Subcutaneous abdominal adipose tissue (tissue), 5 donors: Measurements from ENCODE around the gene WDHD1.

ENCODE experiments used
- H3K27ac ChIP-seq: one replicate; pipeline ENCODE4 v1.7.0; 2013; ENCODE audit warnings: low read depth, mild to moderate bottlenecking, inconsistent platforms, low read length, moderate library complexity
- H3K27me3 ChIP-seq, 5 donors: one replicate each; pipeline ENCODE4 v1.7.0; 2013; ENCODE audit warnings: low read length in 5 of 5, inconsistent platforms in 1 of 5; ENCODE audit not compliant: control insufficient read depth in 5 of 5, insufficient read depth in 4 of 5
- H3K36me3 ChIP-seq, 5 donors: one replicate each; pipeline ENCODE4 v1.7.0; 2013; ENCODE audit warnings: low read length in 5 of 5; ENCODE audit not compliant: control insufficient read depth in 5 of 5, insufficient read depth in 5 of 5
- H3K4me1 ChIP-seq, 5 donors: one replicate each; pipeline ENCODE4 v1.7.0; 2013; ENCODE audit warnings: low read length in 5 of 5, mild to moderate bottlenecking in 3 of 5, moderate library complexity in 1 of 5; ENCODE audit not compliant: control insufficient read depth in 5 of 5, insufficient read depth in 5 of 5
- H3K4me3 ChIP-seq, 5 donors: one replicate each; pipeline ENCODE4 v1.7.0; 2013; ENCODE audit warnings: low read length in 5 of 5, low read depth in 1 of 5
- H3K9ac ChIP-seq, 5 donors: one replicate each; pipeline ENCODE4 v1.7.0; 2013; ENCODE audit warnings: low read length in 5 of 5, mild to moderate bottlenecking in 4 of 5, moderate library complexity in 3 of 5
- H3K9me3 ChIP-seq, 5 donors: one replicate each; pipeline ENCODE4 v1.7.0; 2013; ENCODE audit warnings: low read length in 5 of 5; ENCODE audit not compliant: control insufficient read depth in 5 of 5
- donor health status: healthy.
- donor health status: healthy.
- donor health status: healthy.
- donor health status: healthy.
- donor health status: healthy.

The WDHD1 gene

DNA sequence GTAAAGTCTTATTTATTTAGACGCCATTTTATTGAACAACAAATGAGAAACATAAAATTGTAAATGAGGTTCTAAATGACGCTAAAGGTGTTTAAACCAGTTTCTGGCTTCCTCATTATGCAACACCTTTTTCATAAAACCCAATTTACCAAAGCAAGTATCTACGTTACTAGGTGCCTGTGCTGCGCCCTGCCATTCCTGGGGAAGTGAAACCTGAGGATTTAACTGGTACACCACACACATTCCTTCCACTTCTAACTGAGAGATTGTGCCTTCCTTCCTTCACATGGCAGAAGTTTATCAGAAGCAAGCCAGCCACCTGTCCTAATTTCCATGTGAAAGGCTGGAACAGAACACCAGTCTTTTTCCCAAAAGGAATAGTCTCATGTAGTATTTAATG is 84.0 kb downstream of the WDHD1 start:
- Histone ChIP-seq H3K4me3 (no peak overlapping the region), H3K9ac (no peak overlapping the region), H3K27ac (no peak overlapping the region), H3K4me1 (no peaks in the 10 kb centered on the region), H3K36me3 (no peaks in the 10 kb centered on the region), H3K27me3 (no peaks in the 10 kb centered on the region), H3K9me3 (no peaks in the 10 kb centered on the region)

- Histone ChIP-seq H3K9ac (no peak overlapping the region), H3K27me3 (no peaks in the 10 kb centered on the region), H3K9me3 (no peaks in the 10 kb centered on the region), H3K27ac (no peak overlapping the region), H3K36me3 (no peaks in the 10 kb centered on the region), H3K4me3 (no peak overlapping the region), H3K4me1 (no peaks in the 10 kb centered on the region)
Observed at GRCh38 chr14:54936816-54937215, 90.1 kb downstream of the WDHD1 start.

DNA sequence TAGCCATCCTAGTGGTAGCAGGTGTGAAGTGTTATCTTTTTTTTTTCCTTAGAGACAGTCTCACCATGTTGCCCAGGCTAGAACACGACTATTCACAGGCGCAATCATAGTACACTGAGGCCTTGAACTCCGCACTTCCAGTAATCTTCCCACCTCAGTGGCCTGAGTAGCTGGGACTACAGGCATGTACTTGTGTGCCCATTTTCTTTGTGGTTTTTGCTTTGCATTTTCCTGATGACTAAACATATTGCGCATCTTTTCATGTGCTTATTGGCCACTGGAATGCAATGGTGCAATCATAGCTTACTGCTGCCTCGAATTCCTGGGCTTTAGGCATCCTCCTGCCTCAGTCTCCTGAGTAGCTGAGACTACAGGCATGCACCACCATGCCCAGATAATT is 90.9 kb downstream of the WDHD1 start:
- no peaks in the 10 kb centered on the region for H3K36me3 ChIP-seq
- no peaks in the 10 kb centered on the region for H3K27me3 ChIP-seq
- H3K4me3 ChIP-seq = no peak overlapping the region
- no peak overlapping the region for H3K9ac ChIP-seq
- no peaks in the 10 kb centered on the region for H3K9me3 ChIP-seq
- no peak overlapping the region for H3K27ac ChIP-seq
- H3K4me1 ChIP-seq = no peaks in the 10 kb centered on the region

- no peaks in the 10 kb centered on the region for H3K9me3 ChIP-seq
- H3K4me3 ChIP-seq = no peak overlapping the region
- no peak overlapping the region for H3K27ac ChIP-seq
- no peak overlapping the region for H3K9ac ChIP-seq
- H3K4me1 ChIP-seq = no peaks in the 10 kb centered on the region
- H3K27me3 ChIP-seq = no peaks in the 10 kb centered on the region
- no peaks in the 10 kb centered on the region for H3K36me3 ChIP-seq
Observed at GRCh38 chr14:54935100-54935499, 91.8 kb downstream of the WDHD1 start.

DNA sequence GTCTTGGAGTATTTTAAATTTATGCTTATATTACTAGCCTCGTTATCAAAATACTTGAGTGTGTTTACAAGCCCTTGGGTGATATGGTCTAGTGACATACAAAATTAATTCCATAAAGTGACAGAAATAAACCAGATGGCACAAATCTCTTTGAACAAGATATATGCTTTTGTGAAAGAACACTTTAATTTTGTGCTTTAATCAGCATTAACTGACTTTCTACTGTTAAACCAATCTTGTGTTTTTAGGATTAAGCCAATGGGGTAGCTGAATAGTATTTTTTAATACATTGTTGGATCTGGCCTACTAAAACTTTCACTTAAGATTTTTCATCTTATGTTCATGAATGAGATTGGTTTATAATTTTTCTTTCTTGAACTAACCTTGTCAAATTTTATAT is 93.9 kb downstream of the WDHD1 start:
- no peaks in the 10 kb centered on the region for H3K36me3 ChIP-seq
- H3K4me1 ChIP-seq = no peaks in the 10 kb centered on the region
- H3K27me3 ChIP-seq = no peaks in the 10 kb centered on the region
- H3K27ac ChIP-seq = no peak overlapping the region
- H3K9me3 ChIP-seq = no peaks in the 10 kb centered on the region
- no peak overlapping the region for H3K4me3 ChIP-seq
- no peak overlapping the region for H3K9ac ChIP-seq

- Histone ChIP-seq H3K27ac (no peak overlapping the region), H3K9me3 (no peaks in the 10 kb centered on the region), H3K36me3 (no peaks in the 10 kb centered on the region), H3K4me3 (no peak overlapping the region), H3K4me1 (no peaks in the 10 kb centered on the region), H3K9ac (no peak overlapping the region), H3K27me3 (no peaks in the 10 kb centered on the region)
Observed at GRCh38 chr14:54931598-54932340, 95.1 kb downstream of the WDHD1 start.

GRCh38 chr14:54931101-54931500 is 95.8 kb downstream of the WDHD1 start:
- Histone ChIP-seq H3K4me1 (no peaks in the 10 kb centered on the region), H3K27ac (no peak overlapping the region), H3K4me3 (no peak overlapping the region)

DNA sequence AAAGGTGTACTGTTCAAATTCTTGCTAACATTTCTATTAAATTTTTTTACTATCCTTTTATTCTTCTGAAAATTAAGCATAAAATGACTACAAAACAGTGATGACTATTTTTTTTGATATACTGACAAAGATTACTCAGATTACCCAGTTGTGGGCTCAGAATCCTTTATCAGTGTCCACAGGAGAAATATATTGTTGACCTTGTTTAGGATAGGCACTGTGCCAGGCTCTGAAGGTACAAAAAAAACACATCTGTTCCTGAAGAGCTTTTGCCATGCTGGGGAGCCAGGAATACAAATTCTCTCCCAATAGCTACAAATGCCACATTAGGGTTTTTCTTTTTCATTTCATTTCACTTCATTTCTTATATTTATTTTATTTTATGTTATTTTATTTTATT is 97.3 kb downstream of the WDHD1 start:
- Histone ChIP-seq H3K4me3 (no peak overlapping the region), H3K4me1 (no peaks in the 10 kb centered on the region), H3K9ac (no peak overlapping the region), H3K27ac (no peak overlapping the region), H3K27me3 (no peaks in the 10 kb centered on the region), H3K9me3 (no peaks in the 10 kb centered on the region), H3K36me3 (no peaks in the 10 kb centered on the region)

More at GRCh38 chr14:54931101-54931500, 95.8 kb downstream of the WDHD1 start:
- Histone ChIP-seq H3K9ac (no peak overlapping the region), H3K9me3 (no peaks in the 10 kb centered on the region), H3K27me3 (no peaks in the 10 kb centered on the region), H3K36me3 (no peaks in the 10 kb centered on the region)

GRCh38 chr14:54928216-54928615 is 98.7 kb downstream of the WDHD1 start:
- Histone ChIP-seq H3K4me1 (no peaks in the 10 kb centered on the region), H3K9ac (no peak overlapping the region), H3K9me3 (no peaks in the 10 kb centered on the region), H3K36me3 (no peaks in the 10 kb centered on the region), H3K27me3 (no peaks in the 10 kb centered on the region), H3K4me3 (no peak overlapping the region), H3K27ac (no peak overlapping the region)

DNA sequence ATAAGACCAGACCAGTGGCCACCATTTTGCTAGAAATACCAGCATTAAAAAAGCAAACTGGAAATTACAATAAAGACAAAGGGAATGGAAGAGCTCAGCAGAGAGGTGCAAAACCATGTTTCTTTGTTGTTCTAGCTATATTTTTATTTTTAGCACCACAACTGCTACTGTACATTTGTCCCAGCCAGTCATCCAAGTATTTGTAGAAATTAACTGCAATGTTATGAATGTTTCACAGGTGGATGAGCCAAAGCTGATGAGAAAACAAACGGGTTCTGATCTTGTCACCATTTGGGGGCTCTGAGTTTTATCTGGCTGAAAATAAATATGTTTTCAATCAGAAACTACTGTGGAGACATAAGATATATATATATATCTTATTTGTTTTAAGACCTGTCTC is 99.3 kb downstream of the WDHD1 start:
- Histone ChIP-seq H3K4me3 (no peak overlapping the region), H3K4me1 (no peaks in the 10 kb centered on the region), H3K27ac (no peak overlapping the region), H3K36me3 (no peaks in the 10 kb centered on the region), H3K9ac (no peak overlapping the region), H3K9me3 (no peaks in the 10 kb centered on the region), H3K27me3 (no peaks in the 10 kb centered on the region)
